SK-N-SH treated with all-trans-retinoic acid at 6 μM for 48 hours (cell line): ENCODE data around the gene JPH3.

Experiments
- CSDC2 ChIP-seq: fragments of 250-450 bp; sonication (Bioruptor Pico); IDR thresholded peaks from 2 replicates; pipeline ENCODE4 v1.5.0; 2020; ENCODE audit warnings: mild to moderate bottlenecking, moderate library complexity
- ZC3H10 ChIP-seq: fragments of 250-450 bp; sonication (Bioruptor Pico); IDR thresholded peaks from 2 replicates; pipeline ENCODE4 v1.5.1; 2021; ENCODE audit warnings: mild to moderate bottlenecking, moderate library complexity
- ZFP30 ChIP-seq: fragments of 450-650 bp; formaldehyde crosslinking; IDR thresholded peaks from 2 replicates; pipeline ENCODE4 v1.5.0; 2022; ENCODE audit warnings: mild to moderate bottlenecking, moderate library complexity
- TF ChIP-seq, protein P1 (sequence below): fragments of 250-450 bp; sonication (Bioruptor Pico); IDR thresholded peaks from 2 replicates; pipeline ENCODE4 v1.5.1; 2021; ENCODE audit warnings: mild to moderate bottlenecking, moderate library complexity
- TF ChIP-seq, protein P2 (sequence below): fragments of 250-450 bp; sonication (Bioruptor Pico); IDR thresholded peaks from 2 replicates; pipeline ENCODE4 v1.8.0; 2021; ENCODE audit warnings: low read depth, mild to moderate bottlenecking, moderate library complexity, borderline replicate concordance

DNA sequence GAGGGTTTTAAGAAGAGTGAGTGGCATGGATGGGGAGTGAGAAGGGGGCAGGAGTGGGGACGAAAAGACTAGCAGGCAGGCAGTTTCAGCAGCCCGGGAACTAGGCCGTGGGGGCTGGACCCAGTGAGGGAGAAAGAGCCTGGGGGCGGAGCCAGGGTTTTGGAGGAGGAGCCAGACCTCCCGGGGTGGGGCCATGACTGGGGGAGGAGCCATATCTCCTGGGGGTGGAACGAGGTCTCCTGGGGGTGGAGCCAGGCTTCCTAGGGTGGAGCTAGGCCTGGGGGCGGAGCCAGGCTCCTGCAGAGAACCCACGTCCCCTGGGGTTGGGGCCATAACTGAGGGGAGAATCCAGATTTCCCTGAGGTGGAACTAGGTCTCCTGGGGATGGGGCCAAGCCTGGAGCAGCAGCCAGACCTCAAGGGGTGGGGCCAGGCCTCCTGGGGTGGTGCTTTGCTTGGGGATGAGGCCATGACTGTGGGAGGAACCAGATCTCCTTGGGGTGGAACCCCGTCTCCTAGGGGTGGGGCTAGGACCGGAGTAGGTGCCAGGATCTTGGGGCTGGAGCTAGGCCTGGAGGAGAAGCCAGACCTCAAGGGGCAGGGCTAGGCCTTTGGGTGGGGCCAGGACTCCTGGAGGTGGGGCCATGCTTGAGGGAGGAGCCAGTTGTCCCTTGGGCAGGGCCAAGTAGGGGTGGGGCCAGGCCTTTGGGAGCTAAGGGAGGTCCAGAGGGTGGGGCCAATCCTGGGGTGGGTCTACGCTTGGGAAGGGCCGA is 41.7 kb upstream of the JPH3 start:
- no peak for TF ChIP-seq CSDC2 (CRISPR knock-in tag)
- TF ChIP-seq ZFP30, result no peak
- no peak for TF ChIP-seq ZC3H10 (CRISPR knock-in tag)
- TF ChIP-seq, protein P1, sequence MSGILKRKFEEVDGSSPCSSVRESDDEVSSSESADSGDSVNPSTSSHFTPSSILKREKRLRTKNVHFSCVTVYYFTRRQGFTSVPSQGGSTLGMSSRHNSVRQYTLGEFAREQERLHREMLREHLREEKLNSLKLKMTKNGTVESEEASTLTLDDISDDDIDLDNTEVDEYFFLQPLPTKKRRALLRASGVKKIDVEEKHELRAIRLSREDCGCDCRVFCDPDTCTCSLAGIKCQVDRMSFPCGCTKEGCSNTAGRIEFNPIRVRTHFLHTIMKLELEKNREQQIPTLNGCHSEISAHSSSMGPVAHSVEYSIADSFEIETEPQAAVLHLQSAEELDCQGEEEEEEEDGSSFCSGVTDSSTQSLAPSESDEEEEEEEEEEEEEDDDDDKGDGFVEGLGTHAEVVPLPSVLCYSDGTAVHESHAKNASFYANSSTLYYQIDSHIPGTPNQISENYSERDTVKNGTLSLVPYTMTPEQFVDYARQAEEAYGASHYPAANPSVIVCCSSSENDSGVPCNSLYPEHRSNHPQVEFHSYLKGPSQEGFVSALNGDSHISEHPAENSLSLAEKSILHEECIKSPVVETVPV, result no peak
- TF ChIP-seq, protein P2, sequence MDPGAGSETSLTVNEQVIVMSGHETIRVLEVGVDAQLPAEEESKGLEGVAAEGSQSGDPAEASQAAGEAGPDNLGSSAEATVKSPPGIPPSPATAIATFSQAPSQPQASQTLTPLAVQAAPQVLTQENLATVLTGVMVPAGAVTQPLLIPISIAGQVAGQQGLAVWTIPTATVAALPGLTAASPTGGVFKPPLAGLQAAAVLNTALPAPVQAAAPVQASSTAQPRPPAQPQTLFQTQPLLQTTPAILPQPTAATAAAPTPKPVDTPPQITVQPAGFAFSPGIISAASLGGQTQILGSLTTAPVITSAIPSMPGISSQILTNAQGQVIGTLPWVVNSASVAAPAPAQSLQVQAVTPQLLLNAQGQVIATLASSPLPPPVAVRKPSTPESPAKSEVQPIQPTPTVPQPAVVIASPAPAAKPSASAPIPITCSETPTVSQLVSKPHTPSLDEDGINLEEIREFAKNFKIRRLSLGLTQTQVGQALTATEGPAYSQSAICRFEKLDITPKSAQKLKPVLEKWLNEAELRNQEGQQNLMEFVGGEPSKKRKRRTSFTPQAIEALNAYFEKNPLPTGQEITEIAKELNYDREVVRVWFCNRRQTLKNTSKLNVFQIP (CRISPR knock-in tag), result no peak
